HCT116 (cell line): ENCODE data around the gene RTL9.

Source experiments
- CTCF ChIP-seq, 3 experiments: fragments of 200-600 bp in 1 of 3; sonication (generic) in 1 of 3; IDR thresholded peaks in 2 of 3; conservative IDR thresholded peaks in 1 of 3; 2 replicates each; pipeline ENCODE4 v1.5.1; 2012 to 2017; ENCODE audit warnings: low read depth in 2 of 3, low read length in 2 of 3, antibody characterized with exemption in 1 of 3, borderline replicate concordance in 1 of 3, control low read depth in 1 of 3, mild to moderate bottlenecking in 1 of 3, mixed read lengths in 1 of 3, mixed run types in 1 of 3, moderate library complexity in 1 of 3; ENCODE audit not compliant: insufficient read depth in 1 of 3
- ELF1 ChIP-seq: IDR thresholded peaks from 2 replicates; pipeline ENCODE4 v1.6.1; 2012; ENCODE audit warnings: low read depth, borderline replicate concordance
- EZH2 ChIP-seq: fragments of 200-600 bp; sonication (generic); IDR thresholded peaks from 2 replicates; pipeline ENCODE4 v1.6.1; 2017; ENCODE audit warnings: antibody characterized with exemption, mixed run types
- MAX ChIP-seq: IDR thresholded peaks from 2 replicates; pipeline ENCODE4 v1.6.1; 2012
- POLR2A ChIP-seq: IDR thresholded peaks from 2 replicates; pipeline ENCODE4 v1.7.0; 2011; ENCODE audit warnings: borderline replicate concordance; ENCODE audit not compliant: insufficient read depth, insufficient read length; ENCODE audit errors: extremely low read depth
- POLR2AphosphoS5 ChIP-seq: IDR thresholded peaks from 2 replicates; pipeline ENCODE4 v1.6.1; 2011; ENCODE audit warnings: mild to moderate bottlenecking, low read depth, low read length, moderate library complexity
- TCF7L2 ChIP-seq: IDR thresholded peaks from 2 replicates; pipeline ENCODE4 v1.7.0; 2011; ENCODE audit warnings: borderline replicate concordance, inconsistent platforms; ENCODE audit not compliant: insufficient read depth, insufficient read length; ENCODE audit errors: extremely low read depth

- TF ChIP-seq CTCF (IDR thresholded peaks at IDR 0.05 in 2 of 3, conservative IDR thresholded peaks at IDR 0.05 in 1 of 3; ENCODE audit: borderline replicate concordance in 1 of 3, insufficient read depth in 1 of 3, low read depth in 2 of 3, low read length in 2 of 3) (no peak), EZH2 (no peak), TCF7L2 (no peak), MAX (no peak), POLR2A (no peak), ELF1 (no peak), POLR2AphosphoS5 (no peak)
Measured at GRCh38 chrX:110406822-110407221, 48.2 kb downstream of the RTL9 start.
